ENCODE results near the gene ZBED1.
"Not testable (repeated sequence)": the region's sequence is repeated elsewhere in the genome, so short reads cannot be mapped to it uniquely, and the experiment has no call there.

Gene ZBED1

DNA sequence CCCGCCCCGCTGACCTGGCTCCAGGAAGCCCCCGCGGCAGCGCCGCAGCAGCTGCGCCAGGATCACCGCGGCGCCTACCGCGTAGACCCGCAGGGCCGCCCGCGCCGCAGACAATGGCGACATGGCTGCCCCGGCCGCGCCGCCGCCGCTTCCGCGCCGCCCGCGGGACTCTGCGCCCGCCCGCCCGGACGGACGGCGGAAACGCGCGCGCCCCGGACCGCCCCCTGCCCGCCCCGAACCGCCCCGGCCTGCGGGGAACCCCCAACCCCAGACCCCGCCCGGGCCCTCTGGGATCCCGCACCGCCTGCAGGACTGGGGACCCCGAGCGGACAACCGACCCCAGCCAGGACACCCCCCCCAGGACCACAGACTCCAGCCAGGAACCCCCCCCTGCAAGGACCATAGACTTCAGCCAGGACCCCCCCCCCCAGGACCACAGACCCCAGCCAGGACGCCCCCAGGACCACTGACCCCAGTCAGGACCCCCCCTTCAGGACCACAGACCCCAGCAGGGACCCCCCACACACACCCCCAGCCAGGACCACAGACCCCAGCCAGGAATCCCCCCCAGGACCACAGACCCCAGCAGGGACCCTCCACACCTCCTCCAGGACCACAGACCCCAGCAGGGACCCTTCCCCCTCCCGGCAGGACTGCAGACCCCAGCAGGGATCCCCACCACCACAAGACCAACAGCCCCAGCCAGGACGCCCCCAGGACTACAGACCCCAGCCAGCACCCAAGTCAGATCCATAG lies at the start of gene ZBED1, which contains the start of gene DHRSX:
ZBED1 (minus strand) TSS at position 174 of the 756 bp plus-strand sequence. CDS start 10,257 bp downstream, outside the sequence.
DHRSX (minus strand) TSS at position 174 of the 756 bp plus-strand sequence; CDS start at position 123, 51 bp downstream.
- no peak for DNase-seq

DNA sequence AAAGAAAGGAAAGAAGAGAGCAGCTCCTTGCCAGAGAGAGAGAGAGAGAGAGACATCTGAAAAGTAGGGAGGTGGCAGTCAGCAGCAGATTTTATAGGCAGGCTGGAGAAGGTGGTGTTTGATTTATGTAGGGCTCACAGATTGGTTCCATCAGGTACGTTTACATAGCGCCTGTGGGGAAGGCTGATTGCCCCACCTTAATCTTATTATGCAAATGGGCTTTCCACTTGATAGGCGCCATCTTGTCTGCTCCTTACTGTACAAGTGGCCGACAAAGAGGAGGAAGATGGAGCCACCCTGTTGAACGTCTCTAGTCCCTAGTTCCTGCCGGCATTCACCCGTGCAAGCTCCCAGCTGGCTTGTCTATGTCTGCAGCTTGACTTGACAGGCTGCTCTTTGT lies 49.1 kb upstream of the ZBED1 start:
- no peak for DNase-seq

- no peak for DNase-seq
Measured at GRCh38 chrX:2548711-2549423, 48.1 kb upstream of the ZBED1 start.

DNA sequence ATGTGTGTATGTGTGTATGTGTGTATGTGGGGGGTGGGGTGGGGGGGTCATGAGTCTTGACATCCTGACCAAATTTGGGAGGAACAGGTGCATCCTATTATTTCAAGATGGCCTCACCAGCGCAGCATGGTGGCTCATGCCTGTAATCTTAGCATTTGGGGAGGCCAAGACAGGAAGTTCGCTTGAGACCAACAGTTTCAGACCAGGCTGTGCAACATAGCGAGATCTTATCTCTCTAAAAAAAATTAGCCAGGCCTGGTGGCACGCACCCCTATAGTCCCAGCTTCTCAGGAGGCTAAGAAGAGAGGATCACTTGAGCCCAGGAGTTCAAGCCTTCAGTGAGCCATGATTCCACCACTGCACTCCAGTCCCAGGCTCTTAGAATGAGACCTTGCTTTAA lies 47.0 kb upstream of the ZBED1 start:
- no peak for DNase-seq

- DNase-seq = no peak
Measured at GRCh38 chrX:2546496-2546895, 45.7 kb upstream of the ZBED1 start.

GRCh38 chrX:2545144-2545543 lies 44.4 kb upstream of the ZBED1 start:
- no peak for DNase-seq

DNA sequence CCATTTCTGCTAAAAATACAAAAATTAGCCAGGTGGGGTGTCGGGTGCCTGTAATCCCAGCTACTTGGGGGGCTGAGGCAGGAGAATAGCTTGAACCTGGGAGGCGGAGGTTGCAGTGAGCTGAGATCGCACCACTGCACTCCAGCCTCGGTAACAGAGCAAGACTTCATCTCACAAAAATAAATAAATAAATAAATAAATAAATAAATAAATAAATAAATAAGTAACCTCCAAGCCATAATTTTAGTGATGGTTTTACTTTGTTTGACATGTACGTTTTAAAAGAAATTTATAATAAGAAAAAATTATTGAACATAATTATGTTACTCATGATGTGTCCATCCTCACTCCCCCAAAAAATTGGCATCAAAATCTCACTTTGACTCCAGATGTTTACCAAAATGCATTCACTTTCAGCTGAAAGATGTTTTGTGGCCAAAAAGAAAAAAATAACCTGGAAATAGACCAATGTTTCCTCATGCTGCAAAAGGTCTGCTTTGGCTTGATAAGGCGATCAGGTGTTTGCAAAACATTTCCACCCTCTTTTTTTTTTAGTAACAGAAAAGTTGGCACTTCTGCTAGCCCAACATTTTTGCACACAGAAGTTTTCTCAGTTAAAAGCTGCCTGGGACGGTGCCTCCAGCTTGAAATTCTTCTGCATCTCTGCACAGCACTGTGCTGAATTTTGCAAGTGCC lies 42.2 kb upstream of the ZBED1 start:
- no peak for DNase-seq

DNA sequence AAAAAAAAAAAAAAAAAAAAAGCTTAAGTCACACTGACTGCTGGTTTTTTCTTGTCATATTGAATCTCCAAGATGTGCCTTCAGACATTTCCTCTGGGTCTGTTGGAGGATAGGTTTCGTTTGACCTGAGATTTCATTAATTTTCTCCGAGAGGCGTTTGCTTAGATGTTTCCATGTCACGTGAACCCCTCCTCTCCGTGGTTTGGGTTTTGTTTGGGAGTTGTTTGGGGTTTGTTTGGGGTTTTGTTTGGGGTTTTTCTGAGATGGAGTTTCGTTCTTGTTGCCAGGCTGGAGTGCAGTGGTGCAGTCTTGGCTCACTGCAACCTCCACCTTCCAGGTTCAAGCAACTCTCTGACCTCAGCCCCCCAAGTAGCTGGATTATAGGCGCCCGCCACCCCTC lies 40.8 kb upstream of the ZBED1 start:
- DNase-seq = no peak

- no peak for DNase-seq
Measured at GRCh38 chrX:2540426-2540947, 39.7 kb upstream of the ZBED1 start.

GRCh38 chrX:2539586-2539985 lies 38.8 kb upstream of the ZBED1 start:
- no peak for DNase-seq

DNA sequence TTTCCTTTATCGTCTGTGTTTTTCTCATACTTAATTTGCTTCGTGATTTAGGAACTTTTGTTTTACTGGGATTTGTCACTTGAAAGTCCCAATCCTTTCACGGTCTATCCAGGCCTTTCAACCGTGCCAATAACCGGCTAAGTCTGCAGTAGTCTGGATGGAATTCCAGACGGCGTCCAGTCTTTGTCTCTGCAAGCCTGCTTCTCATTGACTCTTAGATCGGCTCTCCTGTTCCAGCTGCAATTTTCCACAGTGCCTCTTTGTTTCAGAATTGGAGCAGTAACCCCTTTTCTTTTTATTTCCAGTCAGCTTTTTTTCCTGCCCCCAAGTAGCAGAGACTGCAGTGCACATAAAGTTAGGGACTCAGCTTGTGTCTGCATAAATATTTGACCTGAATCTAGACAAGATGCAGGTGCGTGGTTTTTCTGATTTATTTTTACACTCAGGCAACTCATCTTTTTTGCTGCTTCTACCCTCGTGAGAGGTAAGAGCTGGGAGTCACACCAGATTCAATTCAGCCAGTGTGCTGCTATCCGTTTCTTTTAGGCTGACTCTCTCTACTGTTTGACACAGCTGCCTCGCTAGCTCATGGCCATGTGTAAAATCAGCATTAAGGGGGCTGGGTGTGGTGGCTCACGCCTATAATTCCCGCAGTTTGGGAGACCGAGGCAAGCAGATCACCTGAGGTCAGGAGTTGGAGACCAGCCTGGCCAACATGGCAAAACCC lies 37.4 kb upstream of the ZBED1 start:
- DNase-seq = no peak

DNA sequence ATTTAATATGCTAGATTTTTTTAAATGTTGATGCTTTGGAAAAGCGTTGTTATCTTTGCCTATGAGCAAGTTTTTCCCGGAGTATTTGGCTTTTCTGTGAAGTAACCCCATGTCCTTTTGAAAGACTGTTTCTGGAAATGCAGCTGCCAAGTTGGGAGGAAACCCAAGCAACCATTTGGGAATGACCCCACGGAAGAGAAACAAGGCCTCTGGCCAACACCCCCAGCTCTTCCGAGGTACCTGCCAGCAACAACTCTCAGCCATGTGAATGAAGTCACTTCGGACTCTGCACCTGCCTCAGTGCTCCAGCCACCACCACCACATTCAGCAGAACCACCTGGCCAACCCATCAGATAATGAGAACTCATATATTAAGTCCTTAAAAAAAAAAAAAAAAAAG lies 36.2 kb upstream of the ZBED1 start:
- no peak for DNase-seq

GRCh38 chrX:2536141-2536540 lies 35.4 kb upstream of the ZBED1 start:
- no peak for DNase-seq

DNA sequence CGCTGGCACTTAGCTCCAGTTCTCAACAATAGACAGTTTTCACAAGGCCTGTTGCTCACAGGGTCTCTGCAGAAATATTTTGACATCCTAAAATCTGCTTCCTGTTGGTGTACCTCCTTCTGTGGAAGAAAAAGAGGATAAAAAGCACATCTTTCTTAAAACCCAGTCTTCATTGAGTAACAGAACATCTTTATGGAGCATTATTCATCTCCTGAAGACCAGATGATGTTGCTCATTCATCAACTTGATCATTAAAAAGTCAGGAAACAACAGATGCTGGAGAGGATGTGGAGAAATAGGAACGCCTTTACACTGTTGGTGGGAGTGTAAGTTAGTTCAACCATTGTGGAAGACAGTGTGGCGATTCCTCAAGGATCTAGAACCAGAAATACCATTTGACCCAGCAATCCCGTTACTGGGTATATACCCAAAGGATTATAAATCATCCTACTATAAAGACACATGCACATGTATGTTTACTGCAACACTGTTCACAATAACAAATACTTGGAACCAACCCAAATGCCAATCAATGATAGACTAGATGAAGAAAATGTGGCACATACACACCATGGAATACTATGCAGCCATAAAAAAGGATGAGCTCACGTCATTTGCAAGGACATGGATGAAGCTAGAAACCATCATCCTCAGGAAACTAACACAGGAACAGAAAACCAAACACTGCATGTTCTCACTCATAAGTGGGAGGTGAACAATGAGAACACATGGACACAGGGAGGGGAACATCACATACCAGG lies 33.7 kb upstream of the ZBED1 start:
- DNase-seq = not testable (repeated sequence)

GRCh38 chrX:2533424-2533823 lies 32.6 kb upstream of the ZBED1 start:
- no peak for DNase-seq

GRCh38 chrX:2526390-2526789 lies 25.6 kb upstream of the ZBED1 start:
- DNase-seq = no peak

GRCh38 chrX:2523911-2524310 lies 23.1 kb upstream of the ZBED1 start:
- DNase-seq = no peak

- no peak for DNase-seq
Measured at GRCh38 chrX:2521927-2522386, 21.2 kb upstream of the ZBED1 start.

GRCh38 chrX:2521092-2521926 lies 20.5 kb upstream of the ZBED1 start:
- no peak for DNase-seq

GRCh38 chrX:2520539-2520938 lies 19.8 kb upstream of the ZBED1 start:
- DNase-seq = no peak

DNA sequence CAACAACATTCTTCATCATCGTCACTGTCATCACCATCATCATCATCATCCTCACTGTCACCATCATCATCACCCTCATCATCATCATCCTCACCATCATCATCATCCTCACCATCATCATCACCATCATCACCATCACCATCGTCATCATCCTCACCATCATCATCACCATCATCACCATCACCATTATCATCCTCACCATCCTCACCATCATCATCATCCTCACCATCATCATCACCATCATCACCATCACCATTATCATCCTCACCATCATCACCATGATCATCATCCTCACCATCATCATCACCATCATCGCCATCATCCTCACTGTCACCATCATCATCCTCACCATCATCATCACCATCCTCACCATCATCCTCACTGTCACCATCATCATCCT lies 18.9 kb upstream of the ZBED1 start:
- DNase-seq = not testable (repeated sequence)
